Stimulated activated CD8-positive, alpha-beta memory T cell treated with anti-CD3 and anti-CD28 coated beads, Interleukin-7, amount 100 ng/mL, for 1 hour (primary cell): ENCODE measurements around the gene MRGPRF.

Experiments used
- DNase-seq, 2 donors: peaks; one replicate each; pipeline ENCODE4 v3.0.0-alpha.2; 2020; ENCODE audit warnings: low read depth in 2 of 2

MRGPRF gene

DNA sequence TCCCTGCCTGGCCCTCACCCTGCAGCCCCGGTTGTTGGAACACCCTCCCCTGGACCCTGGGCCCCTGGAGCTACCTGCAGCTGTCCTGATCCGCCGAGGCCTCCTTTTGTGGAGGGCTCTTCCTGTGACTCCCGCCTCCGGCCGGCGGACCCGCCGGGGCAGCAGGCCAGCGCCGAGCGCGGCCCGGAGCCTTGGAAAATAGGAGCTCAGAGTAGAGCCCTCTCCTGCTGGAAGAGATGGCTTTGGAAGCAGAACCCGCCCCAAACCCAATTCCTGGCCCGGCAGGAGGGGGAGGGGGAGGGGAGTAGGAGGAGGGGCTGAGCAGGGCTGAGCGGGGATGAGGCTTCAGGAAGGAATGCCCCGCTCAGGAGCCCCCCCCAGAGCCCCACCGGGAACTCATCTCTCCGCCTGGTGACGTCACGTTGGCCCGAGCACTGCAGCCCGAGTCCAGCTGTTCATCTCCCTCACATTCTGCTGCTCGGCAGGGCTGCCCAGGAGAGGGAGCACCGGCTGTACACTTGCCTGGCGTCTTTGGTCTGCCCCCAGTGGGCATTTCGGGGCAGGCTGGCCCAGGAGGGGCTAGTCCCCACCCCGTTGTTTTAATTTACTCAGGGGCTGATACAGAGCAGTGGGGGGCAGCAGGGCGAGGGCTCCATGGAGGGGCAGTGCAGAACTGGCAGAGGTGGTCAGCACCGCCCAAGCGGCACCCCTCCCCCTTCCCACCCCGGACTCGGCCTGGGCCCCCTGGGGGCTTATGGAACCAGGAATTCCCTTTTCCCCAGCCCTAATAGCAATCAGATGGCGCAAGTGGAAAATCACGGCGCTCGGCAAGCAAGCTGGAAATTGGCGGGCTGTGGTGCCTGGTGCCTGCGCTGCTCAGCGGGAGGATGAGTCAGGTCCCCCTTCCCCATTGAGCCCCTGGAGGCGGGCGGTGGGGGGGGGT, at the start of gene MRGPRF:
Gene MRGPRF, minus strand, starts transcription at position 238 of the 943 bp plus-strand sequence. CDS start 3,345 bp downstream, outside the sequence.
- DNase-seq = no peak

DNA sequence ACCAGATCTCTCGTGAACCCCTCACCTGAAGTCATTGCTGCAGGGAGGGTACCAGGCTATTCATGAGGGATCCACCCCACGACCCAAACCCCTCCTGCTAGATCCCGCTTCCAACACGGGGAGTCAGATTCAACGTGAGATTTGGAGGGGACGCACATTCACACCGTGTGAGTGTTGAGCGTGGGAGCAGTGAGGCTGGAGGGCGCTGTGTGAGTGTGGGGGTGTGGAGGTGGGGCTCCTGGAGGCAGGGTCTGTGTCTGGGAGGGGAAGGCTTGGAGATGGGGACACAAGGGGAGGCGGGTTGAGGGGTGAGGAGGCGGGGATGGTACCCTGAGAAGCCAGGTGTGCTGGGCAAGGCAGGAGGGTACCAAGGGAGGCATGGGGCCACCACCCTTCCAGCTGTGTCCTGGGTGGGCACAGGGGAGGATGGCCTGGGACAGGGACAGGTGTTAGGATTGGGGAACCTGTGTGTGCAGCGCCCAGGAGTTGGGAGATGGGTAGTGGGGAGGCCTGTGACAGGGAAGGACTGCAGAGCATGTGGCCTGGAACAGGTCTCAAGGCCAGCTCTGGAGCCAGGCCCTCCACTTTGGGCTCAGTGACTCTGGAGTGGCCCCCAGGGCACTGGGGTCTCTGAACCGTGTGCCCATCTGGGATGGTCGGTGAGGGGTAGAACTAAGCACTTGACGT, 49.3 kb upstream of the MRGPRF start:
- DNase-seq = no peak

GRCh38 chr11:69061713-69062053, 48.6 kb upstream of the MRGPRF start:
- no peak for DNase-seq

- no peak for DNase-seq
Measured at GRCh38 chr11:69060806-69061712, 48.0 kb upstream of the MRGPRF start.

- DNase-seq = no peak
Measured at GRCh38 chr11:69059985-69060384, 46.9 kb upstream of the MRGPRF start.

DNA sequence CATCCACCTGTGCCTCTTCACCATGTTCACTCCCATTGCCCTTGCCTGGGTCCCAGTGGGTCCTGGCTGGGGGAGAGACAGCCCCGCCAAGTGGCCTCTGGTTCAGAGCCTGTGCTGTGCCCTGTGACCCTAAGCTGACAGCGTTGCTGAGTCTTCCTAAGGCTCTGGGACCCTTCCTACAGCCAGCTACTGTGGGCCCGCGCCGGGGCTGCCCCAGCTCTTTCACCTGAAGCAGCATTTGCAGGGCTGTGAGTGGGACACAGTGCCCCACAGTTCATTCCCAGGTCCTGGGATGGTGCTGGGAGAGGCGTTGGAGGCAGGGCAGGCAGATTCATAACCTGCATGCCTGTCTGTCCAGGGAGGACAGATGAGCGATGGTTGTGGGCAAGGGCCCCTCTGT, 46.4 kb upstream of the MRGPRF start:
- DNase-seq = no peak

- no peak for DNase-seq
Measured at GRCh38 chr11:69058511-69059270, 45.6 kb upstream of the MRGPRF start.

- no peak for DNase-seq
Measured at GRCh38 chr11:69057801-69058200, 44.8 kb upstream of the MRGPRF start.

DNA sequence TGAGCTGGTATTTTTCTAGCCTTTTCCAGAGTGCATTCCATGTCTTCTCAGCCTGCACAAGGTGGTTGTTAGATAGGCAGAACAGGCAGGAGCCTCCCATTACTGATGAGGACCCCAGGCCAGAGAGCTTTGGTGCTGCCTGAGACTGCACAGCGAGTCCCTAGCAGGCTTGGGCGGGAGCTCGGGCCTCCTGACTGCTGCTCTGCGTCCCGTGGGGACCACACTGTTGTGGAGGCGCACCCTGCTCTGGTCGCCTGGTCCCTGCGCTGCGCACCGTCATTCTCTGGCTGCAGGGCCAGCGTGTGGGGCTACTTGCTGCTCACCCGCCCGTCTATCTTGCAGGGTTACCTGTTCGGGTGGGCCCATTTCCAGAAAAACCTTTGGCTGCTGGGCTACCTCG, 44.2 kb upstream of the MRGPRF start:
- no peak for DNase-seq

GRCh38 chr11:69055598-69056516, 42.8 kb upstream of the MRGPRF start:
- DNase-seq = no peak

DNA sequence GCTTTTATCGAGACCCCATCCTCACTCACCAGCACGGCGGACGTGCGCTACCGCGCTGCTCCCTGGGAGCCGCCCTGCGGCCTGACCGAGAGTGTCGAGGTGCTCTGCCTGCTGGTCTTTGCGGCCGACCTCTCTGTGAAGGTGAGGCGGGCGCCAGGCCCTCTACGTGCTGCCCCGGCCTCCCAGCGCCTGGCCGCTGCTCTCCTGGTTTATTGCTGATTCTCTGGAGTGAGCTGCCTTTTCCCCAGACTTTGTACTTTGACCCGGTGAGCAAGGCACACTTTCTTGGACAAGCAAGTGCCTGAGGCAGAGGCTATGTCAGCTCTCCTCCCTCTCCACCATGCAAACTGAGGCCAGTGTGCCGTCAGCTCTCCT, 42.2 kb upstream of the MRGPRF start:
- DNase-seq = no peak

DNA sequence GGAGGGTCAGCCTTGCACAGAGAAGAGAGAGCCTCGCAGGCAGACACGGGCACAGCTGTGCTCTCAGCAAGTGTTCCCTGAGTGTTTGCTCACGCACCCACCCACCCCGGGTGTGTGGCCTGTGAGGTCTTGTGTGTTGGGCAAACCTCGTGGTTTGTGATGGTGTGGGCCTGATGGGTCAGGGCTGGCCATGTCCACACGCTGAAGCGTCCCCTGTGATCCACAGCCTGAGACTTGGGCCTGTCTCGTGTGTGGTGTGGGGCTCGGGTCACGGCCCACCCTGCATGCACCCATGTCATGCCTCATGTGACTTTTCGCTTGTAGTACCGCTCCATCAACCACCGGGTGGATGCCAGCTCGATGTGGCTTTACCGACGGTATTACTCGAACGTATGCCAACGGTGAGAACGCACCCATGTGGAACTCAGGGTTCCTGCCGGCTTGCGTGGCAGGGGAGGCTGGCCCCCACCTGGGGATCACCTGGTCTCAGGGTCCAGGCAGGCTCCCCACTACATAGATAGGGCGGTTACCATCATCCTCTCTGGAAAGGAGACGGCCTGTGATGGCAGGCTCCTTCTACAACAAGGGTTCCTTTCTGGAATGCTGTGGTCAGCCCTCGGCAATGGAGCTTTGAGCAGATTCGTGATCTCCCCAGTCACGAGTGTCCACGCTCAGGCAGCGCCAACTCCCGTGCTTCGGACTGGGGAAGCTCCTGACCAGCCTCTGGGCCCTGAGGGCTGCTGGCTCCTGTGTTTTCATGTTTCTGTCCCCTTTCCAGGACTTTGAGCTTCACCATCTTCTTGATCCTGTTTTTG, 41.6 kb upstream of the MRGPRF start:
- no peak for DNase-seq

DNA sequence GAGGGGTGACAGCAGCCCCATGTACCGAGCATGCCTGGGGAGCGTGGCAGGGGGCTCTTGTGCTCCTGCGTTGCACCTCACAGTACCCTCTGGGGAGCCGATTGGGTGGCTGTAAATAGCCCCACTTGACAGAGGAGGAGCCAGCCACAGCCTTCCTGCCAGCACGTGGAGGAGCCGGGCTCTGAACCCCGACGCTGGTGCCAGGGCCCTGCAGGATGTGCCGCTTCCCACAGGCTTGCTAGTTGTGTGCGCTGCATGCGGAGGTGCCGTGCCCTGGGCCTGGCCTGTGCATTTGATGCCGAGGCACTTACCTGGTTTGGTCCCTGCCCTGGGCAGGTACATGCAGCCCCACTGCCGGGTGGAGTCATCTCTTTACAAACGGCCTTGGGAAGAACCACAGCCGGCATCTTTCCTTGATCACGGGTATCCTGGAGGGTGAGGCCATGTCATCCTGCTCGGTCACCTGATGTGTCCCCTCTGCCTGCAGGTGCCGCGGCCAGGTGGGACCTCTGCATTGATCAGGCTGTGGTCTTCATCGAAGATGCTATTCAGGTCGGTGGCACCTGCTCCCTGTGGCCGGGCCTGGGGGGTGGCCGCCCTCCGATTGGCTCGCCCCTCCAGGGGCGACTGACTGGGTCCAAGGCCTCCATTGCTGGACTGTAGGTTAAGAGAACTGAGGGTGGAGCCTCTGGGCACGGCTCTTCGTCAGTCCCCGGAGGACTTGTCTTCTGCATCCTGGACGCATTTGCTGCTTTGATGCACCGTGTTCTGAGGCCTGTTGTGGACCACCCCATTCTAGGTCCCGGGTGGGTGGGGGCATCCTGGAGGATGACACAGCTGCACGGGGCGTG, 40.7 kb upstream of the MRGPRF start:
- no peak for DNase-seq

DNA sequence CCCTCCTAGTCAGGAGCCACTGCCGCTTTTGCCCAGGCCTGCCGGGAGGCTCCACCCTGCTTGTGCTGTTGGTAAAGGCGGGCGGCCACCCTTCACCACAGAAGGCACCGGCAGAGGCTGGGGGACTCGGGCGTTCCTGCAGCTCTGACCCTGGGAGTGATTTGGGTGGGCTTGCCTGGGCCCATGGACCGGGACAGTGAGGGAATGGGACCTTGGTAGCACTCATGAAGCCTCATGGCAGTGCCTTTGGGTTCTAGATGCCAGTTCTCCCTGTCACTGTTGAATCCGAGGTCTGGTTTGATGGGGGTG, 40.1 kb upstream of the MRGPRF start:
- DNase-seq = no peak

DNA sequence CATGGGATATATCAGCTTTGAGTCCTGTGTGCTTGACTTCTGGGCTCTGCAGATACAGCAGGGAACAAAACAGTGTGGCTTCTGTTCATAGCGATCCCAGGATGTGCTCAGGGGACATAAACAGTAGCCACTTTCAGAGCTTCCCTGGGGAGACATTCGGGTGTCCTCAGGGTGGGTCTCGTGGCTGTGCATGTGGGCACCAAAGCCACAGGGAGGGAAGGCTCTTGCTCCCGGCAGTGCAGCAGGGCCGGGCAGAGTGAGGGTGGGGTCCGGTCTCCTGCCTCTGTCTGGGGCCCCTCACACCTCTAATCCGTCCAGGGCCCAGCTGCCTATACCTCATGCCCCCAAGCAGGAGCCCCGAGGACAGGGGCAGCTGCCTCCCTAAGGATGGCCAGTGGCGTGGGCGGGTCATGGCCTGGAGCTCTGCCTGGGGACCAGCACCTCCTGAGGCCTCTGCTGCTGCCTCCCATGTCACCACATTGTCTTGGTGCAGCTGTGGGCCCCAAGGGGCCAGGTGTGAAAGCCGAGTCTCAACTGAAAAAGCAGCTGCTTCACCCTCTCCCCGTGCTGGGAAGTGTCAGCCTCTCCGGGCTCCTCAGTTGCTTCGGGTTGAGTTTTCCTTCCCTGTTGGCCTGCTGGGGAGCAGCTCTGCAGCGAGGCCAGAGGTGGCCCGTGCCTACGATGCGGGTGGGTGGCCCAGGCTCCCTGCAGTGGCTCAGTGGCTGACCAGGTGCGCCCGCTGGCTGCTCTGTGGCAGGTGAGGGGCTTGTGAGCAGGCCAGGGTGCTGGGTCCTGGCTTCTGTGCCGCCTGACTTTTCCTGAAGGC, 39.5 kb upstream of the MRGPRF start:
- DNase-seq = no peak

- DNase-seq = no peak
Measured at GRCh38 chr11:69051381-69052342, 38.6 kb upstream of the MRGPRF start.
